Thymus (tissue), 11 donors: ENCODE data around the gene TMEM81. TPM values are rescaled to one million over a fixed set of nuclear protein-coding genes. Genes with fewer than 3 reads are reported as not detected.

ENCODE experiments used
- DNase-seq, 9 donors: peaks; one replicate each; pipeline ENCODE4 v3.0.0-alpha.2; 2013; ENCODE audit warnings: low spot score in 9 of 9, low read depth in 6 of 9, missing footprints in 1 of 9
- H3K27ac ChIP-seq, 2 donors: one replicate each; pipeline ENCODE4 v1.5.1; 2013; ENCODE audit warnings: control low read depth in 1 of 2, low read depth in 1 of 2, low read length in 1 of 2, mild to moderate bottlenecking in 1 of 2, moderate library complexity in 1 of 2
- H3K27me3 ChIP-seq, 2 donors: one replicate each; pipeline ENCODE4 v1.5.1; 2013; ENCODE audit warnings: low read length in 1 of 2; ENCODE audit not compliant: control insufficient read depth in 2 of 2, insufficient read depth in 1 of 2
- H3K36me3 ChIP-seq, 2 donors: one replicate each; pipeline ENCODE4 v1.5.1; 2013; ENCODE audit warnings: low read length in 1 of 2, mild to moderate bottlenecking in 1 of 2, moderate library complexity in 1 of 2; ENCODE audit not compliant: control insufficient read depth in 2 of 2, insufficient read depth in 2 of 2
- H3K4me1 ChIP-seq, 2 donors: one replicate each; pipeline ENCODE4 v1.5.1; 2013; ENCODE audit warnings: low read length in 2 of 2; ENCODE audit not compliant: control insufficient read depth in 2 of 2, insufficient read depth in 2 of 2
- H3K4me3 ChIP-seq, 2 donors: one replicate each; pipeline ENCODE4 v1.5.1; 2013; ENCODE audit warnings: low read length in 2 of 2, control low read depth in 1 of 2, mild to moderate bottlenecking in 1 of 2
- H3K9me3 ChIP-seq, 2 donors: one replicate each; pipeline ENCODE4 v1.5.1; 2013; ENCODE audit warnings: low read length in 1 of 2, mild to moderate bottlenecking in 1 of 2; ENCODE audit not compliant: control insufficient read depth in 2 of 2, insufficient read depth in 1 of 2
- WGBS: extraction: QIAGEN DNeasy Blood & Tissue Kit; methylation state at CpG from one replicate; pipeline ENCODE4 v1.1.7; 2013; 5-methylcytosine and 5-hydroxymethylcytosine counted together
- polyA plus RNA-seq: library from polyadenylated mRNA; stranded (reverse); fragments of 200-250 nt; gene quantifications from one replicate; pipeline ENCODE4 v1.2.3, GENCODE V29; 2013
- total RNA-seq: library from RNA; stranded (reverse); fragments of 120-200 nt; gene quantifications from one replicate; pipeline ENCODE4 v1.2.4, GENCODE V29; 2013
- donor health status: healthy.

The TMEM81 gene
- total and polyA plus RNA-seq, 2 donors: 1.7 to 4.6 TPM

GRCh38 chr1:205059660-205060059, 24.6 kb downstream of the TMEM81 start:
- Histone ChIP-seq H3K36me3 (no peaks in the 10 kb centered on the region), H3K4me1 (peaks cover 0 to 3% of the 10 kb centered on the region in 2 donors), H3K27ac (no peak overlapping the region), H3K27me3 (no peaks in the 10 kb centered on the region), H3K9me3 (peaks cover 0 to 4% of the 10 kb centered on the region in 2 donors), H3K4me3 (no peak overlapping the region)
- no peak for DNase-seq
- 98% methylated on average over 6 of the region's 6 CpGs for WGBS

- peaks cover 0 to 6% of the 10 kb centered on the region in 2 donors for H3K27me3 ChIP-seq
Observed at GRCh38 chr1:205058853-205059252, 25.4 kb downstream of the TMEM81 start.

GRCh38 chr1:205057808-205058575, 26.3 kb downstream of the TMEM81 start:
- H3K4me1 ChIP-seq: peaks cover 0 to 3% of the 10 kb centered on the region in 2 donors
- no peaks in the 10 kb centered on the region for H3K36me3 ChIP-seq
- WGBS: 95% methylated on average over 19 of the region's 19 CpGs
- H3K27me3 ChIP-seq: peaks cover 0 to 7% of the 10 kb centered on the region in 2 donors
- no peak for DNase-seq
- no peak overlapping the region for H3K27ac ChIP-seq
- peaks cover 0 to 4% of the 10 kb centered on the region in 2 donors for H3K9me3 ChIP-seq
- H3K4me3 ChIP-seq: no peak overlapping the region

More at GRCh38 chr1:205058853-205059252, 25.4 kb downstream of the TMEM81 start:
- Histone ChIP-seq H3K4me1 (peaks cover 0 to 3% of the 10 kb centered on the region in 2 donors), H3K4me3 (no peak overlapping the region), H3K36me3 (no peaks in the 10 kb centered on the region), H3K27ac (no peak overlapping the region), H3K9me3 (peaks cover 0 to 4% of the 10 kb centered on the region in 2 donors)
- 97% methylated on average over 12 of the region's 12 CpGs for WGBS
- DNase-seq: no peak

GRCh38 chr1:205056956-205057568, 27.2 kb downstream of the TMEM81 start:
- H3K4me3 ChIP-seq: no peak overlapping the region
- no peak overlapping the region for H3K27ac ChIP-seq
- peaks cover 0 to 4% of the 10 kb centered on the region in 2 donors for H3K9me3 ChIP-seq
- DNase-seq: no peak
- peaks cover 0 to 3% of the 10 kb centered on the region in 2 donors for H3K4me1 ChIP-seq
- H3K27me3 ChIP-seq: peaks cover 0 to 16% of the 10 kb centered on the region in 2 donors
- no peaks in the 10 kb centered on the region for H3K36me3 ChIP-seq
- 98% methylated on average over 6 of the region's 6 CpGs for WGBS

GRCh38 chr1:205056188-205056611, 28.1 kb downstream of the TMEM81 start:
- no peaks in the 10 kb centered on the region for H3K4me1 ChIP-seq
- H3K36me3 ChIP-seq: no peaks in the 10 kb centered on the region
- peaks cover 2 to 23% of the 10 kb centered on the region in 2 donors for H3K27me3 ChIP-seq
- H3K27ac ChIP-seq: no peak overlapping the region
- 94% methylated on average over 13 of the region's 13 CpGs for WGBS
- H3K9me3 ChIP-seq: peaks cover 0 to 1% of the 10 kb centered on the region in 2 donors
- no peak overlapping the region for H3K4me3 ChIP-seq
- no peak for DNase-seq

GRCh38 chr1:205054013-205054412, 30.2 kb downstream of the TMEM81 start:
- Histone ChIP-seq H3K4me3 (no peak overlapping the region), H3K27me3 (peaks cover 2 to 26% of the 10 kb centered on the region in 2 donors), H3K36me3 (no peaks in the 10 kb centered on the region), H3K4me1 (no peaks in the 10 kb centered on the region), H3K27ac (no peak overlapping the region), H3K9me3 (no peaks in the 10 kb centered on the region)
- 80% methylated on average over 7 of the region's 7 CpGs for WGBS
- no peak for DNase-seq

GRCh38 chr1:205053296-205053695, 31.0 kb downstream of the TMEM81 start:
- no peaks in the 10 kb centered on the region for H3K4me1 ChIP-seq
- 97% methylated on average over 5 of the region's 5 CpGs for WGBS
- H3K27ac ChIP-seq: no peak overlapping the region
- H3K9me3 ChIP-seq: no peaks in the 10 kb centered on the region
- peaks cover 2 to 28% of the 10 kb centered on the region in 2 donors for H3K27me3 ChIP-seq
- H3K36me3 ChIP-seq: no peaks in the 10 kb centered on the region
- H3K4me3 ChIP-seq: no peak overlapping the region
- DNase-seq: no peak

GRCh38 chr1:205052690-205053089, 31.6 kb downstream of the TMEM81 start:
- DNase-seq: no peak
- Histone ChIP-seq H3K9me3 (no peaks in the 10 kb centered on the region), H3K27ac (no peak overlapping the region), H3K36me3 (no peaks in the 10 kb centered on the region), H3K27me3 (peaks cover 2 to 34% of the 10 kb centered on the region in 2 donors), H3K4me3 (no peak overlapping the region), H3K4me1 (no peaks in the 10 kb centered on the region)
- WGBS: 94% methylated on average over 11 of the region's 11 CpGs

- no peak for DNase-seq
- Histone ChIP-seq H3K4me3 (no peak overlapping the region), H3K4me1 (no peaks in the 10 kb centered on the region), H3K36me3 (no peaks in the 10 kb centered on the region), H3K27ac (no peak overlapping the region), H3K9me3 (no peaks in the 10 kb centered on the region), H3K27me3 (peaks cover 9 to 63% of the 10 kb centered on the region in 2 donors)
- 78% methylated on average over 6 of the region's 6 CpGs for WGBS
Observed at GRCh38 chr1:205049479-205049878, 34.8 kb downstream of the TMEM81 start.
